Measurements from ENCODE around the gene FAM120AOS. TPM values are rescaled to one million over a fixed set of nuclear protein-coding genes. Genes with fewer than 3 reads are reported as not detected.
A peak's percentile ranks its signal among the peaks of the same experiment; 100 is the strongest.

Gene FAM120AOS
- total and polyA plus RNA-seq, 2 of the 4 experiments (the other 2 are of a cell fraction), result 22.7 to 24.7 TPM

DNA sequence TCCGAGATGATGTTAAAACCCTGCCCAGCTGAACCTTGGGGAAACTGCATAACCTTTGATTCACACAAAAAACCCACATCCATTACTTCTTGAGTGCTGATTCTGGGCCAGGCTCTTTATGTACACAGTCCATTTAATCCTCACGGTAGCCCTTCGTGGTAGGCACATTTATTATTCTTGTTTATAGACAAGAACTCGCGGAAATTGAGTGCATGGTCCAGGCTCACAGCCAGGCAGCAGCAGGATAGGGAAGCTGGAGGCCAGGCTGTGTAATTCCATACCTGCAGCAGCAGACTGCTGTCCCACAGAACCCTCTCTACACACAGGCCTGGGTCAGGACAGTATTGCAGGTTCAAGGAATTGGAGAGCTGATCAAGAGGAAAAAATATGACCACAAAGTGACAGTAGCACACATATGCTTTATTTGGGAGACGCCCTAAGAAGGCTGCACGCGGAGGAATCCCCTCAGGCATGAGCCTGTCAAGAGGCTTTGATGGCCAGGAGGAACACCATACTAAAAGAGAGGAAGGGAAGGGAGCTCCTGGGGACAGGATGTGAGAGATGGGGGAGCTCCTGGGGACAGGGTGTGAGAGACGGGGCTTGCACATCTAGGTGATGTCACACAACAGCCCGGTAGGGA, 30.3 kb downstream of the FAM120AOS start:
- Histone ChIP-seq H4K20me1 (ENCODE audit: insufficient read depth, low read length) (no peaks in the 10 kb centered on the region), H2BK5ac (ENCODE audit: low read depth, low read length, poor library complexity, severe bottlenecking) (no peak overlapping the region), H3K9ac (ENCODE audit: low read depth, low read length) (no peak overlapping the region), H2BK15ac (ENCODE audit: low read depth, low read length) (no peak overlapping the region), H4K8ac (ENCODE audit: low read depth in 2 of 2, low read length in 2 of 2) (no peak overlapping the region), H3K79me1 (ENCODE audit: low read depth in 1 of 2, low read length in 2 of 2) (no peaks in the 10 kb centered on the region), H3K27me3 (ENCODE audit: control insufficient read depth, insufficient read depth, low read length) (peaks cover 1% of the 10 kb centered on the region; the same call in 1 of the 2 replicates), H3K4ac (ENCODE audit: low read depth, low read length) (no peak overlapping the region), H2AFZ (replicated peaks; ENCODE audit: low read length, poor library complexity) (no peak overlapping the region), H3K18ac (ENCODE audit: low read depth, low read length) (no peak overlapping the region), H3K4me2 (ENCODE audit: low read depth, low read length) (no peak overlapping the region), H3K9me3 (ENCODE audit: control insufficient read depth, insufficient read depth, low read length) (peaks cover 10% of the 10 kb centered on the region), H3K14ac (replicated peaks; ENCODE audit: low read depth, low read length) (no peak overlapping the region), H3K27ac (ENCODE audit: insufficient read depth, low read length) (no peak overlapping the region), H2BK20ac (ENCODE audit: low read depth, low read length) (no peak overlapping the region), H4K5ac (ENCODE audit: low read depth, low read length) (no peak overlapping the region), H2BK120ac (ENCODE audit: low read depth, low read length) (no peak overlapping the region), H3K36me3 (ENCODE audit: control insufficient read depth, insufficient read depth, low read length) (no peaks in the 10 kb centered on the region), H3K4me3 (ENCODE audit: insufficient read depth, low read depth, low read length) (no peak overlapping the region), H4K91ac (ENCODE audit: insufficient read depth, low read depth, low read length) (no peak overlapping the region), H2AK9ac (replicated peaks; ENCODE audit: low read depth, low read length, poor library complexity) (no peak overlapping the region), H3K4me1 (ENCODE audit: control insufficient read depth, insufficient read depth, low read length) (no peaks in the 10 kb centered on the region), H3K9me1 (ENCODE audit: insufficient read depth, low read length) (no peaks in the 10 kb centered on the region), H2AK5ac (ENCODE audit: low read depth, low read length) (no peak overlapping the region), H3K23ac (ENCODE audit: low read depth, low read length) (no peak overlapping the region), H3K56ac (ENCODE audit: extremely low read depth, insufficient read depth, low read length) (no peak overlapping the region)
- intact Hi-C loops (cut with micrococcal nuclease) (no loop called here), in situ Hi-C loops (cut with MboI; ENCODE audit: low sequenced_read_pairs) (loop anchor here (25.0 kb wide), 3 partner anchors 111 to 539 kb away; partner anchors contain the start of gene BARX1), dilution Hi-C loops (cut with HindIII; ENCODE audit: low sequenced_read_pairs, unreplicated experiment) (no loop called here)
- TF ChIP-seq, protein P1, sequence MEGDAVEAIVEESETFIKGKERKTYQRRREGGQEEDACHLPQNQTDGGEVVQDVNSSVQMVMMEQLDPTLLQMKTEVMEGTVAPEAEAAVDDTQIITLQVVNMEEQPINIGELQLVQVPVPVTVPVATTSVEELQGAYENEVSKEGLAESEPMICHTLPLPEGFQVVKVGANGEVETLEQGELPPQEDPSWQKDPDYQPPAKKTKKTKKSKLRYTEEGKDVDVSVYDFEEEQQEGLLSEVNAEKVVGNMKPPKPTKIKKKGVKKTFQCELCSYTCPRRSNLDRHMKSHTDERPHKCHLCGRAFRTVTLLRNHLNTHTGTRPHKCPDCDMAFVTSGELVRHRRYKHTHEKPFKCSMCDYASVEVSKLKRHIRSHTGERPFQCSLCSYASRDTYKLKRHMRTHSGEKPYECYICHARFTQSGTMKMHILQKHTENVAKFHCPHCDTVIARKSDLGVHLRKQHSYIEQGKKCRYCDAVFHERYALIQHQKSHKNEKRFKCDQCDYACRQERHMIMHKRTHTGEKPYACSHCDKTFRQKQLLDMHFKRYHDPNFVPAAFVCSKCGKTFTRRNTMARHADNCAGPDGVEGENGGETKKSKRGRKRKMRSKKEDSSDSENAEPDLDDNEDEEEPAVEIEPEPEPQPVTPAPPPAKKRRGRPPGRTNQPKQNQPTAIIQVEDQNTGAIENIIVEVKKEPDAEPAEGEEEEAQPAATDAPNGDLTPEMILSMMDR (conservative IDR thresholded peaks at IDR 0.05; ENCODE audit: low read depth, low read length), result no peak
- TF ChIP-seq MAFK (IDR thresholded peaks at IDR 0.05; ENCODE audit: low read depth, low read length) (no peak), SMC3 (IDR thresholded peaks at IDR 0.05; ENCODE audit: low read depth, low read length) (no peak), FOS (IDR thresholded peaks at IDR 0.05; ENCODE audit: low read depth, low read length) (no peak), CEBPB (IDR thresholded peaks at IDR 0.05; ENCODE audit: low read depth, low read length) (no peak), RCOR1 (IDR thresholded peaks at IDR 0.05; ENCODE audit: insufficient replicate concordance, low read length) (no peak), CHD1 (IDR thresholded peaks at IDR 0.05; ENCODE audit: low read depth, low read length) (no peak), POLR2A (IDR thresholded peaks at IDR 0.05; ENCODE audit: low read depth, low read length) (no peak), BHLHE40 (IDR thresholded peaks at IDR 0.05; ENCODE audit: low read depth, low read length) (no peak)
- TF ChIP-seq, protein P2, sequence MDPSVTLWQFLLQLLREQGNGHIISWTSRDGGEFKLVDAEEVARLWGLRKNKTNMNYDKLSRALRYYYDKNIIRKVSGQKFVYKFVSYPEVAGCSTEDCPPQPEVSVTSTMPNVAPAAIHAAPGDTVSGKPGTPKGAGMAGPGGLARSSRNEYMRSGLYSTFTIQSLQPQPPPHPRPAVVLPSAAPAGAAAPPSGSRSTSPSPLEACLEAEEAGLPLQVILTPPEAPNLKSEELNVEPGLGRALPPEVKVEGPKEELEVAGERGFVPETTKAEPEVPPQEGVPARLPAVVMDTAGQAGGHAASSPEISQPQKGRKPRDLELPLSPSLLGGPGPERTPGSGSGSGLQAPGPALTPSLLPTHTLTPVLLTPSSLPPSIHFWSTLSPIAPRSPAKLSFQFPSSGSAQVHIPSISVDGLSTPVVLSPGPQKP (IDR thresholded peaks at IDR 0.05; ENCODE audit: borderline replicate concordance, low read depth, low read length), result no peak
- ATAC-seq (ENCODE audit: low read depth) (peak; percentile 56), DNase-seq (peak; percentile 10)
- no TSS peak for BruUV-seq (replicated peaks)
- WGBS, 2 experiments (ENCODE audit: extremely low coverage in 2 of 2, insufficient read length in 1 of 2), result 43% methylated on average over 1 of the region's 10 CpGs; no CpG with 5 or more reads in 1 of the 2 experiments
- POLR2A ChIA-PET (ENCODE audit: unreplicated experiment), result no interaction called here
- CTCF ChIA-PET, result no interaction called here

Data from IMR-90 (cell line).